Ishikawa (cell line): ENCODE results near the gene ROS1.

Experiments
- CEBPB ChIP-seq: IDR thresholded peaks from 2 replicates; pipeline ENCODE4 v1.6.1; 2012
- TEAD4 ChIP-seq: IDR thresholded peaks from 2 replicates; pipeline ENCODE4 v1.6.1; 2012
- YY1 ChIP-seq: IDR thresholded peaks from 2 replicates; pipeline ENCODE4 v1.6.1; 2012; ENCODE audit warnings: low read depth

DNA sequence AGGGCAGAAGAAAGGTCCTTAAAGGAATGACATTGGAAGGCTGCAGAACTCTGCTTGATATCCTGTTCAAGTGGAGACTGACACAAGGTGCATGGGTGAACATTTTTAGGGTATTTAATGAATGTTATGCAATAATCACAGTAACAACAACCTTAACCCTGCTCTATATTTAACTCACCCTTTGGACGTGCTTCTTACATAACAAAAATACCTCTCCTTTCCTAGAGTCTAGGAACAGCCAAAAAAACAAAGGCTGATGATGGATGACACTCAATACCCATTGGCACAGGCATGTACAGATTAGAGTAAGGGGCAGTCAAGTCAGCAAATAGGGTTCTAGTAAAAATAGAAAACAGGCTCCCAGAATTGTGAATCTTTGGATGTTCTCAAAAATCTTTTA is 30.6 kb downstream of the ROS1 start:
- no peak for TF ChIP-seq YY1
- TF ChIP-seq CEBPB, result no peak
- TF ChIP-seq TEAD4, result no peak
